SJSA1 (cell line): ENCODE data around the gene OR51E1. TPM values are rescaled to one million over a fixed set of nuclear protein-coding genes. Genes with fewer than 3 reads are reported as not detected.

Experiments
- DNase-seq, 2 experiments: peaks; one replicate each; pipeline ENCODE4 v3.0.0-alpha.2; 2015 to 2020; ENCODE audit warnings: low spot score in 2 of 2, low read depth in 1 of 2
- H3K27ac ChIP-seq: fragments of 250-450 bp; sonication (Bioruptor Pico); 2 replicates; pipeline ENCODE4 v1.5.1; 2020; ENCODE audit warnings: mild to moderate bottlenecking, moderate library complexity
- H3K27me3 ChIP-seq: fragments of 250-450 bp; sonication (Bioruptor Pico); replicated peaks from 2 replicates; pipeline ENCODE4 v1.5.1; 2020; ENCODE audit warnings: mild to moderate bottlenecking, moderate library complexity
- H3K36me3 ChIP-seq: fragments of 250-450 bp; sonication (Bioruptor Pico); 2 replicates; pipeline ENCODE4 v1.5.1; 2020; ENCODE audit warnings: mild to moderate bottlenecking
- H3K4me1 ChIP-seq: fragments of 250-450 bp; sonication (Bioruptor Pico); replicated peaks from 2 replicates; pipeline ENCODE4 v1.6.1; 2021; ENCODE audit warnings: mild to moderate bottlenecking
- H3K4me3 ChIP-seq: fragments of 250-450 bp; sonication (Bioruptor Pico); 2 replicates; pipeline ENCODE4 v1.5.1; 2020; ENCODE audit warnings: mild to moderate bottlenecking
- H3K9me3 ChIP-seq: fragments of 250-450 bp; sonication (Bioruptor Pico); replicated peaks from 2 replicates; pipeline ENCODE4 v1.5.1; 2020; ENCODE audit warnings: mild to moderate bottlenecking
- total RNA-seq: library from RNA; depleted of rRNA; stranded (reverse); fragments of >200 nt; shearing (Covaris generic); gene quantifications from 2 replicates; pipeline ENCODE4 v1.2.3, GENCODE V29; 2014

The OR51E1 gene
- total RNA-seq, 1 experiment from 2014 or later, result 0.11 TPM

- Histone ChIP-seq H3K27ac (no peak overlapping the region), H3K27me3 (no peaks in the 10 kb centered on the region; the same call in 1 of the 2 replicates), H3K4me3 (no peak overlapping the region), H3K9me3 (no peaks in the 10 kb centered on the region), H3K4me1 (peaks cover 9% of the 10 kb centered on the region), H3K36me3 (no peaks in the 10 kb centered on the region)
- no peak for DNase-seq
These were observed 21.0 kb downstream of the OR51E1 start for GRCh38 chr11:4664786-4665185.

- no peak overlapping the region for H3K27ac ChIP-seq
- no peak for DNase-seq
- no peak overlapping the region for H3K4me3 ChIP-seq
- H3K4me1 ChIP-seq, result peaks cover 9% of the 10 kb centered on the region
- no peaks in the 10 kb centered on the region for H3K9me3 ChIP-seq
- no peaks in the 10 kb centered on the region for H3K36me3 ChIP-seq
- H3K27me3 ChIP-seq, result no peaks in the 10 kb centered on the region; the same call in 1 of the 2 replicates
These were observed 21.6 kb downstream of the OR51E1 start for GRCh38 chr11:4665424-4665823.

- H3K4me3 ChIP-seq, result no peak overlapping the region
- no peak for DNase-seq
- H3K9me3 ChIP-seq, result no peaks in the 10 kb centered on the region
- H3K36me3 ChIP-seq, result no peaks in the 10 kb centered on the region
- no peaks in the 10 kb centered on the region for H3K27me3 ChIP-seq
- H3K27ac ChIP-seq, result no peak overlapping the region
- peaks cover 19% of the 10 kb centered on the region for H3K4me1 ChIP-seq
These were observed 28.0 kb downstream of the OR51E1 start for GRCh38 chr11:4671741-4672140.

GRCh38 chr11:4672470-4672869 lies 28.7 kb downstream of the OR51E1 start:
- Histone ChIP-seq H3K4me1 (peaks cover 19% of the 10 kb centered on the region), H3K27me3 (no peaks in the 10 kb centered on the region), H3K36me3 (no peaks in the 10 kb centered on the region), H3K4me3 (no peak overlapping the region), H3K9me3 (no peaks in the 10 kb centered on the region), H3K27ac (peak overlapping the region; percentile 13; the same call in 1 of the 2 replicates)
- peak in 1 of 2 experiments; percentile 46 for DNase-seq

- Histone ChIP-seq H3K4me3 (no peak overlapping the region), H3K27ac (no peak overlapping the region), H3K4me1 (peaks cover 19% of the 10 kb centered on the region), H3K36me3 (no peaks in the 10 kb centered on the region), H3K9me3 (no peaks in the 10 kb centered on the region), H3K27me3 (no peaks in the 10 kb centered on the region)
- no peak for DNase-seq
These were observed 30.0 kb downstream of the OR51E1 start for GRCh38 chr11:4673781-4674180.

GRCh38 chr11:4677948-4678347 lies 34.2 kb downstream of the OR51E1 start:
- Histone ChIP-seq H3K36me3 (no peaks in the 10 kb centered on the region), H3K4me3 (no peak overlapping the region)

GRCh38 chr11:4680341-4680740 lies 36.6 kb downstream of the OR51E1 start:
- H3K27me3 ChIP-seq, result no peaks in the 10 kb centered on the region
- no peak overlapping the region for H3K4me3 ChIP-seq
- H3K4me1 ChIP-seq, result peaks cover 22% of the 10 kb centered on the region
- DNase-seq, result no peak
- H3K27ac ChIP-seq, result no peak overlapping the region
- no peaks in the 10 kb centered on the region for H3K36me3 ChIP-seq
- H3K9me3 ChIP-seq, result 0 out of 2 replicates have a peak, but pooled peaks cover 2% of the 10 kb centered on the region

More at GRCh38 chr11:4677948-4678347, 34.2 kb downstream of the OR51E1 start:
- no peaks in the 10 kb centered on the region for H3K27me3 ChIP-seq
- no peak overlapping the region for H3K27ac ChIP-seq
- peaks cover 16% of the 10 kb centered on the region for H3K4me1 ChIP-seq
- H3K9me3 ChIP-seq, result no peaks in the 10 kb centered on the region
- DNase-seq, result no peak

- no peaks in the 10 kb centered on the region for H3K27me3 ChIP-seq
- 0 out of 2 replicates have a peak, but pooled peaks cover 2% of the 10 kb centered on the region for H3K9me3 ChIP-seq
- H3K27ac ChIP-seq, result peak overlapping the region; percentile 42
- DNase-seq, result peak in 1 of 2 experiments; percentile 62
- H3K4me1 ChIP-seq, result peaks cover 29% of the 10 kb centered on the region
- no peak overlapping the region for H3K4me3 ChIP-seq
- no peaks in the 10 kb centered on the region for H3K36me3 ChIP-seq
These were observed 39.0 kb downstream of the OR51E1 start for GRCh38 chr11:4682623-4683419.

- DNase-seq, result no peak
- peaks cover 29% of the 10 kb centered on the region for H3K4me1 ChIP-seq
- H3K27me3 ChIP-seq, result peaks cover 4% of the 10 kb centered on the region; the same call in 1 of the 2 replicates
- 0 out of 2 replicates have a peak, but pooled peaks cover 2% of the 10 kb centered on the region for H3K9me3 ChIP-seq
- no peak overlapping the region for H3K4me3 ChIP-seq
- H3K27ac ChIP-seq, result no peak overlapping the region
- no peaks in the 10 kb centered on the region for H3K36me3 ChIP-seq
These were observed 41.0 kb downstream of the OR51E1 start for GRCh38 chr11:4684631-4685285.

- H3K4me3 ChIP-seq, result no peak overlapping the region
- no peaks in the 10 kb centered on the region for H3K9me3 ChIP-seq
- H3K4me1 ChIP-seq, result peaks cover 19% of the 10 kb centered on the region
- H3K27ac ChIP-seq, result no peak overlapping the region
- DNase-seq, result peak in 1 of 2 experiments; percentile 57
- no peaks in the 10 kb centered on the region for H3K27me3 ChIP-seq
- no peaks in the 10 kb centered on the region for H3K36me3 ChIP-seq
These were observed 51.7 kb downstream of the OR51E1 start for GRCh38 chr11:4695442-4695841.

- no peak for DNase-seq
- Histone ChIP-seq H3K27ac (no peak within 1 kb of the TSS), H3K4me3 (no peak within 1 kb of the TSS), H3K36me3 (no peaks in the 10 kb centered on the region), H3K4me1 (peaks cover 19% of the 10 kb centered on the region), H3K9me3 (no peaks in the 10 kb centered on the region), H3K27me3 (no peaks in the 10 kb centered on the region)
These were observed 53.8 kb downstream of the OR51E1 start, which contains the start of gene OR51E2 for GRCh38 chr11:4697585-4697984. OR51E2 (minus strand) TSS chr11:4697853; CDS start chr11:4682711, 15,142 bp downstream.

- no peak for DNase-seq
- Histone ChIP-seq H3K9me3 (no peaks in the 10 kb centered on the region), H3K27ac (no peak overlapping the region), H3K4me3 (no peak overlapping the region), H3K27me3 (no peaks in the 10 kb centered on the region), H3K4me1 (peaks cover 15% of the 10 kb centered on the region), H3K36me3 (no peaks in the 10 kb centered on the region)
These were observed 56.1 kb downstream of the OR51E1 start for GRCh38 chr11:4699697-4700435.

- Histone ChIP-seq H3K27me3 (no peaks in the 10 kb centered on the region), H3K4me3 (no peak overlapping the region), H3K27ac (no peak overlapping the region), H3K9me3 (no peaks in the 10 kb centered on the region), H3K4me1 (peaks cover 9% of the 10 kb centered on the region), H3K36me3 (no peaks in the 10 kb centered on the region)
- no peak for DNase-seq
These were observed 56.6 kb downstream of the OR51E1 start for GRCh38 chr11:4700436-4700820.
